Kidney epithelial cell (primary cell): ENCODE data around the gene ZNF77. TPM values are rescaled to one million over a fixed set of nuclear protein-coding genes. Genes with fewer than 3 reads are reported as not detected.
A peak's percentile ranks its signal among the peaks of the same experiment; 100 is the strongest.

Source experiments
- DNase-seq: peaks from one replicate; pipeline ENCODE4 v3.0.0-alpha.2; 2010; ENCODE audit warnings: low read depth
- H3K27me3 ChIP-seq: 2 replicates; pipeline ENCODE4 v1.6.0; 2011; ENCODE audit warnings: low read length; ENCODE audit not compliant: control insufficient read depth, insufficient read depth
- H3K36me3 ChIP-seq: 2 replicates; pipeline ENCODE4 v1.5.1; 2011; ENCODE audit warnings: low read length; ENCODE audit not compliant: control insufficient read depth, insufficient read depth
- H3K4me3 ChIP-seq: 2 replicates; pipeline ENCODE4 v1.5.1; 2011; ENCODE audit warnings: low read depth, mild to moderate bottlenecking, control low read depth, low read length
- CTCF ChIP-seq: IDR thresholded peaks from 2 replicates; pipeline ENCODE4 v1.5.1; 2011; ENCODE audit warnings: mild to moderate bottlenecking, moderate library complexity, low read length, control low read depth, inconsistent platforms; ENCODE audit not compliant: insufficient read depth, poor library complexity, severe bottlenecking
- total RNA-seq: library from RNA; depleted of rRNA; stranded (reverse); fragments of >200 nt; gene quantifications from 2 replicates; pipeline ENCODE4 v1.2.3, GENCODE V29; 2015

Gene ZNF77
- total RNA-seq, 1 donor from 2014 or later = 3.1 TPM

GRCh38 chr19:2987797-2988196, 43.0 kb upstream of the ZNF77 start:
- H3K36me3 ChIP-seq = no peaks in the 10 kb centered on the region
- no peak overlapping the region for H3K4me3 ChIP-seq
- no peak for TF ChIP-seq CTCF
- DNase-seq = no peak
- H3K27me3 ChIP-seq = peaks cover 30% of the 10 kb centered on the region

GRCh38 chr19:2986951-2987524, 42.3 kb upstream of the ZNF77 start:
- H3K4me3 ChIP-seq = no peak overlapping the region
- DNase-seq = no peak
- no peaks in the 10 kb centered on the region for H3K36me3 ChIP-seq
- no peak for TF ChIP-seq CTCF
- peaks cover 31% of the 10 kb centered on the region for H3K27me3 ChIP-seq

- peaks cover 30% of the 10 kb centered on the region for H3K27me3 ChIP-seq
- no peaks in the 10 kb centered on the region for H3K36me3 ChIP-seq
- no peak for DNase-seq
- TF ChIP-seq CTCF = no peak
- H3K4me3 ChIP-seq = peak overlapping the region; percentile 1
These were observed 39.4 kb upstream of the ZNF77 start for GRCh38 chr19:2984215-2984528.

GRCh38 chr19:2983351-2984214, 38.8 kb upstream of the ZNF77 start:
- Histone ChIP-seq H3K27me3 (peaks cover 30% of the 10 kb centered on the region), H3K36me3 (no peaks in the 10 kb centered on the region), H3K4me3 (peak overlapping the region; percentile 1)
- peak; percentile 42 for DNase-seq
- no peak for TF ChIP-seq CTCF

GRCh38 chr19:2982983-2983350, 38.2 kb upstream of the ZNF77 start:
- H3K36me3 ChIP-seq = no peaks in the 10 kb centered on the region
- peaks cover 28% of the 10 kb centered on the region for H3K27me3 ChIP-seq
- DNase-seq = no peak
- no peak for TF ChIP-seq CTCF
- H3K4me3 ChIP-seq = no peak overlapping the region
